ENCODE measurements around the gene ZAR1L. TPM values are rescaled to one million over a fixed set of nuclear protein-coding genes. Genes with fewer than 3 reads are reported as not detected.

ZAR1L gene
- total RNA-seq, 2 experiments from 2014 or later = not detected

GRCh38 chr13:32285633-32285965, 29.6 kb downstream of the ZAR1L start:
- peaks cover 8% of the 10 kb centered on the region for H3K27me3 Mint-ChIP-seq
- no peak overlapping the region for H3K4me3 Mint-ChIP-seq
- DNase-seq (no peak), ATAC-seq (ENCODE audit: low read depth) (no peak)
- no peaks in the 10 kb centered on the region for H3K4me1 Mint-ChIP-seq
- POLR2A ChIA-PET = no interaction called here
- H3K27ac Mint-ChIP-seq = no peak overlapping the region
- no peaks in the 10 kb centered on the region for H3K36me3 Mint-ChIP-seq
- H3K9me3 Mint-ChIP-seq = no peaks in the 10 kb centered on the region

DNA sequence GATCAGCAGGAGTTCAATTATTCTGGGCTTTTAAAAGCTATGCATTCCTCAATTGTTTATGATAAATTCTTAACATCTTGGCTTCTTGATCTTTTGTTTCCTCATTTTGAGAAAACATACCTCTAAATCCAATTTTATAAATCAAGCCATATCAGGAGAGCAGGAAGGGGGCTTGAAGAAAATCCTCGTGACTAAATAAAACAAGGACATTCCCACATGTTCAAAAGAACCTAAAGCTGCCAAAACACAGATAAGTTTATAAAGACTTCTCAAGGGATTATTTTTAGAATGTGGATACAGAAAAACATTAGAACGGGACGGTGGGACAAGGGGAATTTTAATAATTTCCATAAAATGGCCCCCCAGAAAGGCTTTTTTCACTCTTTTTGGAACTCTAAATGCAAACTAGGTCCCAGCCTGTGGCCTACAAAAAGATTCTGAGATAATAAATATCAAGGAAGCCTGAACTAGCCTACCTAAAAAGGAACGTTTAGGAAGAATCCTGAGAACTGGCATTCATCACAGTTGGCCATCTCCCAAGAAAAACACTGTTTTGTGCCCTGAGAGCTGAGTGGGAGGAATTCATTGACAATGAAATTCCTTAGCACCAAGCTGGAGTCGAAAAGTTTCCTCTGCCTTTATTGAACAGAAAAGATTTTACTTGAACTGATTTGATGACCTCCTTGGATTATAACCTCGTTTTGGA, 30.1 kb downstream of the ZAR1L start:
- DNase-seq (no peak), ATAC-seq (ENCODE audit: low read depth) (no peak)
- POLR2A ChIA-PET = no interaction called here
- no peak overlapping the region for H3K27ac Mint-ChIP-seq
- H3K27me3 Mint-ChIP-seq = peaks cover 7% of the 10 kb centered on the region
- no peak overlapping the region for H3K4me3 Mint-ChIP-seq
- H3K36me3 Mint-ChIP-seq = no peaks in the 10 kb centered on the region
- H3K4me1 Mint-ChIP-seq = no peaks in the 10 kb centered on the region
- H3K9me3 Mint-ChIP-seq = no peaks in the 10 kb centered on the region

DNA sequence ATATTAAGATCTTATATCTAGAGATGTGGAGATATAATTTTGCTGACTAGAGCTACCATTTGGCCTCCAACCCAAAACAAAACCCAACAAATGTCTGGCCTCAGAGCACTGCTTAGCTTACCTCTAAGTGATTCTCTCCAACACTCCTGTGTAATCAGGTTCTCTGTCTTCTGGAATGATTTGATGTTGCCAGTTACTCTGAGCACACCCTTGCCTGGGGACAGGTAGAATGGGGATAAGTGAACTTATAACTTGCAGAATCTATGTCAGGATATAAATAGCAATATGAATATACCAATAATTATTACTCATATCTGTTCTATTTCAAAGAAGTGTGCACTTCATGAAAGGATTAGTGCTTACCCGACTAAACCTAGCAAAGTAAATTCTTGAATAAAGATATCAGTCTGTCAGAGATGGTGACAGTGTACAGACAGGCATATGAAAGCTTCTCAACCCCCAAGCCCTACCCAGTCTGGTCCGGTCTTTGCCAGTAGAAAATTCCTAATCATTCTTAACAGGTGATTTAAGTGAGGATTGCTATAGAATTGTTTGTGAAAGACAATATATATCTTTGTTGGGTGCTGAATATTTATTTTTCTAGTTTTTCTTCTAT, 33.0 kb downstream of the ZAR1L start:
- H3K4me3 Mint-ChIP-seq = no peak overlapping the region
- no peaks in the 10 kb centered on the region for H3K4me1 Mint-ChIP-seq
- no peaks in the 10 kb centered on the region for H3K36me3 Mint-ChIP-seq
- ATAC-seq (ENCODE audit: low read depth) = no peak
- DNase-seq = no peak
- no peaks in the 10 kb centered on the region for H3K9me3 Mint-ChIP-seq
- POLR2A ChIA-PET = no interaction called here
- peaks cover 8% of the 10 kb centered on the region for H3K27me3 Mint-ChIP-seq
- no peak overlapping the region for H3K27ac Mint-ChIP-seq

- POLR2A ChIA-PET = no interaction called here
- Mint-ChIP-seq H3K27me3 (peaks cover 7% of the 10 kb centered on the region), H3K36me3 (no peaks in the 10 kb centered on the region), H3K27ac (no peak overlapping the region), H3K4me1 (no peaks in the 10 kb centered on the region), H3K4me3 (no peak overlapping the region), H3K9me3 (no peaks in the 10 kb centered on the region)
- DNase-seq (no peak), ATAC-seq (ENCODE audit: low read depth) (no peak)
Measured at GRCh38 chr13:32281096-32281495, 34.1 kb downstream of the ZAR1L start.

GRCh38 chr13:32278426-32278825, 36.7 kb downstream of the ZAR1L start:
- DNase-seq (no peak), ATAC-seq (ENCODE audit: low read depth) (no peak)
- POLR2A ChIA-PET = no interaction called here
- Mint-ChIP-seq H3K27me3 (peaks cover 3% of the 10 kb centered on the region), H3K27ac (no peak overlapping the region), H3K4me3 (no peak overlapping the region), H3K4me1 (no peaks in the 10 kb centered on the region), H3K36me3 (no peaks in the 10 kb centered on the region), H3K9me3 (no peaks in the 10 kb centered on the region)

GRCh38 chr13:32277839-32278238, 37.3 kb downstream of the ZAR1L start:
- H3K27me3 Mint-ChIP-seq = peaks cover 2% of the 10 kb centered on the region
- POLR2A ChIA-PET = no interaction called here
- no peak overlapping the region for H3K27ac Mint-ChIP-seq
- no peaks in the 10 kb centered on the region for H3K9me3 Mint-ChIP-seq
- H3K4me1 Mint-ChIP-seq = no peaks in the 10 kb centered on the region
- DNase-seq (no peak), ATAC-seq (ENCODE audit: low read depth) (no peak)
- H3K4me3 Mint-ChIP-seq = no peak overlapping the region
- H3K36me3 Mint-ChIP-seq = no peaks in the 10 kb centered on the region

DNA sequence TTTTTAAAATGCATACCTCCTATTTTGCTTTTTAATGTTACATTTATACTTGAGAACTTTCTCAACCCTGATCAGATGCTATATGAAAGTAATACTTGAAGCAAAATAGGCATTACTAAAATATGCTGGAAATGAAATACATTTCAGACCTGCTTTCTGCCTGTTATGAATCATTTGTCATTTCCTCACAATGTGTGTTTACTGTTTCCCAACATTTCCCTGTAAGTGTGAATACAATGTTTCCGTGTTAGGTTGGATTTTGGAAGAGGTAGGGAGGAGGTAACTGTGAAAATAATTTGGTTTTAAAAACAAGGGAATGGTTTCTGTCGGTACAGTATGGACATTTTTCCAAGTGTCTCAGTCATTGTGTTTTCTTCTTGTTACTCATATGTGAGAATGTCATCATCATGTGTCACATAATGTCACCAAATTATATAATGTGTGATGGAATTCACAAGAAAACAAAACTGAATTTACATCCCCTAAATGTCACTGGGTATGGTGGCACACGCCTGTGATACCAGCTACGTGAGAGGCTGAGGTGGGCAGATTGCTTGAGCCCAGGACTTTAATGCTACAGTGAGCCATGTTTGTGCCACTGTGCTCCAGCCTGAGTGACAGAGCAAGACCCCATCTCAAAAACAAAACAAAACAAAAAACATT, 43.0 kb downstream of the ZAR1L start:
- Mint-ChIP-seq H3K4me3 (no peak overlapping the region), H3K9me3 (no peaks in the 10 kb centered on the region), H3K27me3 (no peaks in the 10 kb centered on the region), H3K36me3 (no peaks in the 10 kb centered on the region), H3K27ac (no peak overlapping the region), H3K4me1 (no peaks in the 10 kb centered on the region)
- POLR2A ChIA-PET = no interaction called here
- ATAC-seq (ENCODE audit: low read depth) (no peak), DNase-seq (no peak)

- no peaks in the 10 kb centered on the region for H3K36me3 Mint-ChIP-seq
- H3K27ac Mint-ChIP-seq = no peak overlapping the region
- H3K9me3 Mint-ChIP-seq = no peaks in the 10 kb centered on the region
- peak; percentile 92 for ATAC-seq (ENCODE audit: low read depth)
- no peak overlapping the region for H3K4me3 Mint-ChIP-seq
- POLR2A ChIA-PET = interaction anchor here (1.5 kb wide), 1 partner anchor 47 kb away, joined by 4 read pairs; the partner anchor contains the start of genes BRCA2 and ZAR1L
- no peaks in the 10 kb centered on the region for H3K27me3 Mint-ChIP-seq
- H3K4me1 Mint-ChIP-seq = no peaks in the 10 kb centered on the region
- DNase-seq = peak; percentile 58
Measured at GRCh38 chr13:32267836-32268439, 47.2 kb downstream of the ZAR1L start.

GRCh38 chr13:32266130-32266529, 49.0 kb downstream of the ZAR1L start:
- ATAC-seq (ENCODE audit: low read depth) (no peak), DNase-seq (no peak)
- POLR2A ChIA-PET = no interaction called here
- Mint-ChIP-seq H3K36me3 (no peaks in the 10 kb centered on the region), H3K4me3 (no peak overlapping the region), H3K9me3 (no peaks in the 10 kb centered on the region), H3K27me3 (no peaks in the 10 kb centered on the region), H3K4me1 (no peaks in the 10 kb centered on the region), H3K27ac (no peak overlapping the region)

GRCh38 chr13:32265726-32266125, 49.4 kb downstream of the ZAR1L start:
- no peaks in the 10 kb centered on the region for H3K9me3 Mint-ChIP-seq
- H3K4me3 Mint-ChIP-seq = no peak overlapping the region
- no peaks in the 10 kb centered on the region for H3K36me3 Mint-ChIP-seq
- DNase-seq = no peak
- no peaks in the 10 kb centered on the region for H3K4me1 Mint-ChIP-seq
- H3K27ac Mint-ChIP-seq = no peak overlapping the region
- POLR2A ChIA-PET = no interaction called here
- no peak for ATAC-seq (ENCODE audit: low read depth)
- no peaks in the 10 kb centered on the region for H3K27me3 Mint-ChIP-seq

GRCh38 chr13:32264407-32264806, 50.8 kb downstream of the ZAR1L start:
- ATAC-seq (ENCODE audit: low read depth) = no peak
- Mint-ChIP-seq H3K4me3 (no peak overlapping the region), H3K27me3 (peaks cover 2% of the 10 kb centered on the region), H3K9me3 (no peaks in the 10 kb centered on the region), H3K4me1 (no peaks in the 10 kb centered on the region), H3K27ac (no peak overlapping the region), H3K36me3 (no peaks in the 10 kb centered on the region)
- POLR2A ChIA-PET = no interaction called here
- DNase-seq = no peak

GRCh38 chr13:32262619-32263018, 52.5 kb downstream of the ZAR1L start:
- no peaks in the 10 kb centered on the region for H3K36me3 Mint-ChIP-seq
- POLR2A ChIA-PET = no interaction called here
- no peak overlapping the region for H3K27ac Mint-ChIP-seq
- no peaks in the 10 kb centered on the region for H3K4me1 Mint-ChIP-seq
- DNase-seq (no peak), ATAC-seq (ENCODE audit: low read depth) (no peak)
- H3K4me3 Mint-ChIP-seq = no peak overlapping the region
- H3K27me3 Mint-ChIP-seq = peaks cover 7% of the 10 kb centered on the region
- no peaks in the 10 kb centered on the region for H3K9me3 Mint-ChIP-seq

DNA sequence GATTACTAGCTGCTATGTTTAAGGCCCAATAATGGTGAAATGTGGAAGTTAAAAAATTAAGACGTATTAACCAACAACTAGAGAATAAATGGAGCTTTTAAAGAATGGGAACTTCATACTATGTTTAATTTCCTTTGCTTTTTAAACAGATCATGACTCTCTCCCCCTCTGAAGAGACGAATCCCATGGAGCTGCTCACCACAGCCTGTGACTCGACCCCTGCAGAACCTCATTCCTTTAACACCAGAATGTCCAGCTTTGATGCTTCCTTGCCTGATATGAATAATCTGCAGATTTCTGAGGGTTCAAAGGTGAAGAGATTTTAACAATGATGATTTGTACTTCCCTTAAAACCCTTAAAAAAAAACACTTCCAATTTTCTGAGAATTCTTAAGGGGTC, 53.0 kb downstream of the ZAR1L start:
- Mint-ChIP-seq H3K9me3 (no peaks in the 10 kb centered on the region), H3K27ac (no peak overlapping the region), H3K4me1 (no peaks in the 10 kb centered on the region), H3K4me3 (no peak overlapping the region), H3K27me3 (peaks cover 7% of the 10 kb centered on the region), H3K36me3 (no peaks in the 10 kb centered on the region)
- POLR2A ChIA-PET = no interaction called here
- ATAC-seq (ENCODE audit: low read depth) (no peak), DNase-seq (no peak)

- H3K9me3 Mint-ChIP-seq = no peaks in the 10 kb centered on the region
- no peaks in the 10 kb centered on the region for H3K4me1 Mint-ChIP-seq
- H3K36me3 Mint-ChIP-seq = no peaks in the 10 kb centered on the region
- peaks cover 9% of the 10 kb centered on the region for H3K27me3 Mint-ChIP-seq
- DNase-seq (no peak), ATAC-seq (ENCODE audit: low read depth) (no peak)
- no peak overlapping the region for H3K4me3 Mint-ChIP-seq
- POLR2A ChIA-PET = no interaction called here
- no peak overlapping the region for H3K27ac Mint-ChIP-seq
Measured at GRCh38 chr13:32261567-32261966, 53.6 kb downstream of the ZAR1L start.
